Measurements from ENCODE around the gene PIK3CA.

DNA sequence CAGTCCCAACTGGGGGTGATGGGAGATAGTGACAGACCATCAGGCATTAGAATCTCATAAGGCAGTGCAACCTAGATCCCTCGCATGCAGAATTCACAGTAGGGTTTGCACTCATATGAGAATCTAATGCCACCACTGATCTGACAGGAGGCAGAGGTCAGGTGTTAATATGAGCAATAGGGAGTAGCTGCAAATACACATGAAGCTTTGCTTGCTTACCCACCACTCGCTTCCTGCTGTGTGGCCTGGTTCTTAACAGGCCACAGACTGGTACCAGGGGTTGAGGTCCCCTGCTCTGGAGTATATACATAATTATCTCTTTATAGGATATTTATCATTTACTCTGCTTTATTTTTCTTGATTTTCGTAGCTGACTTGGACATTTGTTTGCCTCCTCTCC lies 40.5 kb upstream of the PIK3CA start:
- TF ChIP-seq POLR2A (IDR thresholded peaks at IDR 0.05): no peak
- TF ChIP-seq, protein P1, sequence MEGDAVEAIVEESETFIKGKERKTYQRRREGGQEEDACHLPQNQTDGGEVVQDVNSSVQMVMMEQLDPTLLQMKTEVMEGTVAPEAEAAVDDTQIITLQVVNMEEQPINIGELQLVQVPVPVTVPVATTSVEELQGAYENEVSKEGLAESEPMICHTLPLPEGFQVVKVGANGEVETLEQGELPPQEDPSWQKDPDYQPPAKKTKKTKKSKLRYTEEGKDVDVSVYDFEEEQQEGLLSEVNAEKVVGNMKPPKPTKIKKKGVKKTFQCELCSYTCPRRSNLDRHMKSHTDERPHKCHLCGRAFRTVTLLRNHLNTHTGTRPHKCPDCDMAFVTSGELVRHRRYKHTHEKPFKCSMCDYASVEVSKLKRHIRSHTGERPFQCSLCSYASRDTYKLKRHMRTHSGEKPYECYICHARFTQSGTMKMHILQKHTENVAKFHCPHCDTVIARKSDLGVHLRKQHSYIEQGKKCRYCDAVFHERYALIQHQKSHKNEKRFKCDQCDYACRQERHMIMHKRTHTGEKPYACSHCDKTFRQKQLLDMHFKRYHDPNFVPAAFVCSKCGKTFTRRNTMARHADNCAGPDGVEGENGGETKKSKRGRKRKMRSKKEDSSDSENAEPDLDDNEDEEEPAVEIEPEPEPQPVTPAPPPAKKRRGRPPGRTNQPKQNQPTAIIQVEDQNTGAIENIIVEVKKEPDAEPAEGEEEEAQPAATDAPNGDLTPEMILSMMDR (IDR thresholded peaks at IDR 0.05): no peak

Measured in uterus (tissue), 2 donors.